GM19239 (cell line): ENCODE results near the gene B3GALT6.

ENCODE experiments used
- DNase-seq: peaks from one replicate; pipeline ENCODE4 v3.0.0; 2011; ENCODE audit warnings: low spot score; ENCODE audit not compliant: insufficient read length
- FAIRE-seq: peaks from 2 replicates; lab custom pipeline; 2011; peaks lifted over from hg19 to GRCh38; lab: Jason Lieb, UNC

B3GALT6 gene

DNA sequence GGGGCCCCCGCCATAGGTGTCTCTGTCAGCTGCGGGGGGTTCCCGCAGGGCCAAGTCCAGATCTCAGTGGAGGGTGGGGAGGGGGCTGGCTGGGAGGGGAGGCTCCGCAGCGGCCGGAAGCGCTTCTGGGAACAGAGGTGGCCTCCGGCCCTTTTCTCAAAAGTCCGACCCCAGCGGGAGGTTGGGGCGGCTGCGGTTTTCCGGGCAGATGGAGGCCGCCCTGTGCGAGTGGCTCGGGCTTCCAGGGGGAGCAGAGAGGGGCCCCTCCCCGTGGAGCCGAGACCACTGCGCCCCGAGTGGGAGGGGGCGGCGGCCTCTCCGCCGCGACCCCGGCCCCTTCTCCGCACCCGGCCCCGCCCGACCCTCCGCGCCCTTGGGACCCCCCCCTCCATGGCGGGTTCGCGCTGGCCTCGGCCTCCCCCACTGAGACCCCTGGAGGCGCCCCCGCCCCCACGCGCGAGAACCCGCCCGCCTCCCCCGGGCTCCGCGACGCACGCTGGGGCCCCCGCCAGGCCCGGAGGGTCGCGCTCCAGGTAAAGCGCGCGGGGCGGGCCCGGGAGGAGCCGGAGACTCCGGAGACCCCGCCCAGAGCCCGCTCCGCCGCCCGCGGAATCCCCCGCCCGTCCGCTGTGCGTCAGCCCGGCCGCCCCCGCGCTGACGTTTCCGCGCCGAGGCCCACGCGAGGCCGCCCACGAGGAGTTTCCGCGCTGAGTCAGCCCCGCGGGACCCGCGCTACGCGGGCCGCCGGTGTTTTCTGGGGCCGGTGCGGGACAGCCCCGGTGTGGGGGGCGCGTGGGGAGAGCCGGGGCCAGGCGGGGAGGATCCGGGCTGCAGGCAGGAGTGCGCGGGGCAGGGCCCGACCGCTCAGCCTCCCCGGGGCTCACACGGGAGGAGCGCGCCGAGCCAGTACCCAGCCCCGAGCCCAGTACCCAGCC lies 30.9 kb upstream of the B3GALT6 start:
- FAIRE-seq: no peak
- no peak for DNase-seq

DNA sequence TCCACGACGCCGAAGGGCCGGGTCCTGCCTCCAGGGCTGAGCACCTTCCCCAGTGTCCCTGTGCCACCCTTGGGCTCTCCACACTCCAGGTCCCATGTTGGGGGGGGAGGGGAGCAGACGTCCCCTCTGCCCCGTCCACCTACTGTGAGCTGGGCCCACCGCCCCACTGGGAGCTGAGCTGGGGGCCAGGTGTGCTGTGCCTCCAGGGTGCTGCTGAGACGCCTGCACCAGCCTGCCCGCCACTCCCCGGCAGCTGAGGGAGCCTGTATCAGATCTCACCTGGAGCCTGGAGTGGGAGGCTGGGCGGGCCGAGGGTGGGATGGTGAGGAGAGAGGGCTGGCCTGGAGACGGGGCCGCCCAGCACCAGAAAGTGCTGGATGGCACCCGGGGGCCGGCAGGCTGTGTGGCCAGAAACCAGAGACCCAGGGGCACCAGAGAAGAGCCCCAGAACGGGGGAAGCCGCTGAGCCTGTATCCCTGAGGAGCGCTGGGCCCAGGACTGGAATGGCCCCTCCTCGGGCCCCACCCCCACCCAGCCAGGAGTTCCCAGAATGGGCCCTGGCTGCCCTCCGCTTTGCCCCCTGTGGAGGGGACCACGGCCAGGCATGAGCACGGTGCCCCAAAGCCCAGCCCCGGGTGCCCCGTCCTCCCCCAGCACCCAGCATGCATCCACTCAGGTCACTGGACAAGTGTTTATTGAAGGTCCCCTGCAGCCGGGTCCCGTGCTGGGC lies 29.0 kb upstream of the B3GALT6 start:
- DNase-seq: no peak
- FAIRE-seq: no peak

DNA sequence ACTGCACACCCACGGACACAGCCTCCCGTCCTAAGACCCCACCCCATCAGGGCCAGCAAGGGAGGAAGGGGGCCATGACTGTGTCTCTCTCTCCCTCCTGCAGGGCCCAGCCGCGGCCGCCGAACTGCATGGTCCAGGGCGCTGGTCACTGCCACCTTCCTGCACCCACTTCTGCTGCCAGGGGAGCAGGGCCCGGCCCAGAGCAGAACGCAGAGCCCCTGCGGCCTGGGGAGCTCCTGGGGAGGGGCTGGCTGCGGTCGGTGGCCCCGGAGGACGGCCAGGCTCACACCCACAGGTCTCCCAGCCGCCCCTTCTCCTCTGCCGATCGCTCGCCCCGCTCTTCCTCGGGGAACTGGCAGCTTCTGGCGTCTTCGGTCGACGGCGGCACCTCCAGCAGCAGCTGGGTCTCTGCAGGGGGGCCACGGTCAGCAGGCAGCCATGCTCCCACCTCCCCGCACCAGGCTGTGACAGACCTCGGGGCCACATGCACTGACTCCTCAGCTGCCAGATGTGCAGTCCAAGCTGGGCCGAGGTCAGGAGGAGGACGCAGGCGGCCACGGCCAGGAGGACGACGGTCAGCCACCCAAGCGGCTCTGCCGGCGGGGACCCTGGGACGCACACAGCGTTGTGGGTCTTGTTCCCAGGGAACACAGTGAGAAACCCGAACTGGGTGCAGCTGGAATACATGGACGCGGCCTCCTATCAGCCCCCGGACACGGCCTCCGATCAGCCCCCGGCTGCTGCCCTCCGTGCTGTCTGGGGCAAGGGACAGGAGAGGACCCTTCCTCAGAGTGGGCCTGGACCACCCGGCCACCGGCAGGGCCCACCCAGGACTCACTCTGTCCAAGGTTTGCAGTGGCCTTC lies 28.2 kb upstream of the B3GALT6 start:
- DNase-seq: no peak
- FAIRE-seq: no peak

DNA sequence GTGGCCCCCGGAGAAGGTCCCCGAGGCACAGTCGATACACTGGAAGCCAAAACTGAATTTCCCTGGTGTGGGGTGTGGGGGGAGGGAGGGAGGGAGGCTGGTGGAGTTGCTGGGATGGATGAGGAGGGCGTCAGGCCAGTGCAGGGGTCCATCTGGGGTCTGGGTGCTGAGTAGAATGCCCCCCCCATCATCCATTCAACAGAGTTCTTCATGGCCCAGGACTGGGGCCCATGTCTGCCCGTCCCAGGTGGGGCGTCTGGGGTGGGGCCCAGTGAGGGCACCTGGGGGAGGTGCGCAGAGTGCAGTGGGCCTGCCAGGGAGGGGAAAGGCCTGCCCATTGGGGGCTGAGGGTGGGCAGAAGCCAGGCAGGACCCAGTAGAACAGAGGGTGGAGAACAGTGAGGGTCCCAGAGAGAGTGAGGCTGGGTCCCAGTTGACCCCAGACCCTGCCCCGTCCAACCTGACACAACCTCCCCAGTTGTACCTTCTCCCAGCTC lies 27.6 kb upstream of the B3GALT6 start:
- no peak for DNase-seq
- no peak for FAIRE-seq

DNA sequence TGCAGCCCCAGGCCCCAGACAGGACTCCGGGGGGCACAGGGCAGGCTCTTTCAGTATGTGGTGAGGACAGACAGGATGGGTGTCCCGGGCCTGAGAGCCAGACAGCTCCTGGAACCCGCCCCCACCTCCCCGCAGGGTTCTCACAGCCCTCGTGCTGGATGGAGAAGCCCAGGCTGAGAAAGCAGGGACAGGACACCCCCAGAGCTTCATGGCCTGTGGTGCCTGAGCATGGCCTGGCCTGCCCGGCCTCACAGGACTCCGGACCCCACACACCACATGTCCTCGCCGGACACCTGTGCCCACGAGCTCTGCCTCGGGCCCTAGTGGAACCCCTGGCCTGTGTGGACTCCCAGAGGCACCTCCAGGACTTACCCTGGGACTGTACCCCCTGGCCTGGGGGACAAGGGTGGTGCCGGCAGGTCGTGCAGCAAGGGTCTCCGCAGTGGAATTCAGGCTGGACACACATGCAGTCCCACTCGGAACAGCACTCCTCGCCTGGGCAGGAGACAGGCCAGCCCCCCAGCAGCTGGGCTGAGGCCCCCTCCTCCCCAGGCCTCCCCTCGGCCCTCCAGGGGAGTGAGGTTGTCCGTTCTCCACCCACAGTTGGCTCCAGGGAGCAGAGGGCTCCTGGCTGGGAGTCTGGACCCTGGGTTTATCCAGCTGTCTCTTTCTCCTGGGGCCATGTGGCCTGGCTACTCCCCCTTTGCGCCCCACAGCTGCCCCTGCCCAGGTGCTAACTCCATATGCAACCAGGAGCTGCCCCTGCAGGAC lies 26.9 kb upstream of the B3GALT6 start:
- DNase-seq (no peak), FAIRE-seq (no peak)

DNA sequence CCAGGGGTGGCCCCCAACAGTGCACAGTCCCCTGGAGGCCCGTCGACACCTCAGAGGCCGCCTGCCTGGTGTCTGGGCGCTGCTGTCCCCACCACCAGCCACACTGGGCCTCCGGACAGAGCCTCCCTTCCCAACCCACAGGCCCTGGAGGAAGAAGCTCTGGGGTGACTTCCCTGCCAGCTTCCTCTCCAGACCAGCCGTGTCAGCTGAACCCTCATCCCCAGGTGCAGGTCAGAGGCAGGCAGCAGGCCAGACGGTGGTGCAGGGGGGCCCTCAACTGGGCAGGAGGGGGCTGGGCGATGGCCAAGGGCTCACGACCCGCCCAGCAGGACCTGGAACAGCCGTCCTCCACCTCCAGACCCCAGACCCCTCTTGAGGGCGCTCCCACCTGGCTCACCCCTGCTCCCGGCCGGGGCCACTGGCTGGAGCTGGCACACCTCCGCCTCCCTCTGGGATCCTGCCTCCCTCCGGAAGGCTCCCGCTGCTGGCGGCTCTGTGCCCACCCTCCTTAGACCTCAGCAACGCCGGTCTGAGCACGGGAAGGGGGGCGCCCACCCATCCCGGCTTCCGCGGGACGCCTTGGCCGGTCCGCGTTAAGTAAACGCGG lies 26.2 kb upstream of the B3GALT6 start:
- FAIRE-seq (no peak), DNase-seq (no peak)

DNA sequence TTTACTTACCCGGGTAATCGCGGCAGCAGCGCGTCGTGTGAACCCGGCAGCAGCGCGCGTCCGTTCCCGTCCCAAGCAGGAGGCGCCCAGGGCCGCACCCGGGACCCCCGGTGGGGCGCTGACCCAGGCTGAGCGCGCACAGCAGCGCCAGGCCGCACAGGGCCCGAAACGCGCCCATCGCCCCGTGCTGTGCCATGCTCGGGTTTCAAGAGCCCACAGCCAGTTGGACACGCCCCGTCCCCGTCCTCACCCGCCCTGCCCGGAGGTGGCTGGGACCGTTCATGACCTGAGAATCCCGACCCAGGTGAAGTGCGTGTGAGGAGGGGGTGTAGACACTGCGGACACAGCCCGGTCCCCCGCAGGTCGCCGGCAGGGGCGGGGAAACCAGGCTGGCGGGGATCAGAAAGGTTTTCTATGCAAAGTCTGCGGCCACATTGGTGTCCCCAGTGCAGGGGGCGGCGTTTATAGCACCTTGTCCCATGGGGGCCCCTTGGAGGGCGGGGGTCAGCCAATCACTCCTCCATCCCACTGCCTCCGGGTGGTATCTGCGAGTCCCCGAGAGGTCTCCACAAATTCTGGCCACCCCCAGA lies 25.6 kb upstream of the B3GALT6 start, which contains the start of gene TNFRSF18:
Gene TNFRSF18, minus strand, starts transcription at position 217 of the 590 bp plus-strand sequence. Its CDS starts 21 bp downstream, at position 196.
- FAIRE-seq (no peak), DNase-seq (no peak)

DNA sequence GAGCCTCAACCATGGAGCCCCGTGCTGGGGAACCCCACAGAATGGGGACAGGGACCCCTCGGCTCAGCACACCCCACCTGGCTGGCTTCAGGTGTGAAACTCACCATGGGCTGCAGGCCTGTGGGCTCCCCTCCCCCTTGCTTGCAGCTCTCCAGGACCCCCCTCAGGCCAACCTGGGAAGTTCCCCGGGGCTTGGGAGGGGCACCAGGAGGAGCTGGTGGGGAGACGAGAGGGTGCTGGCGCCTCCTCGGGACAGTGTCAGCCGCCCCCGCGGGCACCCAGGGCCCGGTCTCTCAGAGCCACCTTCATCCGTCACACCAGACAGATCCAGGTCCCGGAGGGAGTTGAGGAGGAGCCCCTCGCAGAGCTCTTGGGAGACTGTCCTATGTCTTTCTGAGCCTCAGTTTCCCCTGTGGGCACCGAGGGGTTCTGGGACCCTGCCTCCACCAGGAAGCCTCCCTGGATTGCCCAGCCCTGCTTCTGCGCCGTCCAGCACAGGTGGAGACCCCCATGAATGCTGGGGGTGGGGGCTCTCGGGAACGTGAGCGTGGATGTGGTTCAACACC lies 25.0 kb upstream of the B3GALT6 start:
- no peak for FAIRE-seq
- DNase-seq: no peak

DNA sequence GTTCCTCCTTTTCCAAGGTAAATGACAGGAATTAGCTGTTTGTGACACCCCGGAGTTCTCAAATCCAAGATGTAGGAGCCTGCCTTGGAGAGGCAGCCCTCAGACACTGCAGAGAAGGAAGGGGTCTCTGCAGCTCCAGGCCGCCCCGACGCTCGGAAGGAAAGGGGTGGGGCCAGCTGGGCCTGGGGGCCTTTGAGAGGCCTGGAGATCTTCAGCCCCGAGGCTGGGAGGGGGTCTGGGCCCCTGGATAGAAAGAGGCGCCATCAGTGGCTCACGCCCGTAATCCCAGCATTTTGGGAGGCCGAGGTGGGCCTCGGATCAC lies 24.5 kb upstream of the B3GALT6 start:
- DNase-seq (no peak), FAIRE-seq (no peak)

DNA sequence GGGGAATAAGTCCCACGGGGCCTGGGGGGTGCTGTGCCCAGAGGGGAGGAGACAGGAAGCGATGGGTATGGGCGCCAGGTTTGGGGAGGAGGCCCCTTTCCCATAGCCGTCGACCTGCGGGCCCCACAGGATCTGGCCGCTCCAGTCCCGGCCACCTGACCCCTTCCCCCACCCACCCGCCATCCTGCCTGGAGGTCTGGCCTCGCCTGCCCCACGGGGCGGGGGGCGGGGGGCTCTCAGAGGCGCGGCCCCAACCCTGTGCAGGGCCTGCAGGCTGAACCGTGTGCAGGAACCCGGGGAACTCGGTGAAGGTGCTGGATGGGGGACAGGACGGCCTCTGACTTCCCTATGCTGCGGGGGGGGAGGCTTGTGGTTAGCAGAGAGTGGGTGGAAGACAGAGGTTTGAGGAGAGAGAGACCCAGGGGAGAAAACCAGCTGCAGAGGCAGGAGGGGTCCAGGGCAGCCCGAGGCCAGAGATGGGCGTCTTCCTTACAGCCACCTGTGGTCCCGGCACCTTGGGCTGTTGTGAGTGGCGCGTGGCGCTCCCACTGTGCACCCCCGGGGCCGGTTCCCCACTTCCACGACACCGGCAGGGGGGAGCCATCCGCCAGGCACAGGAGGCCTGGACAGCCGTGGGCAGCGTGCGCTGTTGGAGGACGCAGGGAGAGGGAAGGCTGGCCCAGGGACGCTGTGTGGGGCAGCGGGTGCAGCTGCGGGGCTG lies 23.2 kb upstream of the B3GALT6 start:
- FAIRE-seq: no peak
- DNase-seq: no peak

DNA sequence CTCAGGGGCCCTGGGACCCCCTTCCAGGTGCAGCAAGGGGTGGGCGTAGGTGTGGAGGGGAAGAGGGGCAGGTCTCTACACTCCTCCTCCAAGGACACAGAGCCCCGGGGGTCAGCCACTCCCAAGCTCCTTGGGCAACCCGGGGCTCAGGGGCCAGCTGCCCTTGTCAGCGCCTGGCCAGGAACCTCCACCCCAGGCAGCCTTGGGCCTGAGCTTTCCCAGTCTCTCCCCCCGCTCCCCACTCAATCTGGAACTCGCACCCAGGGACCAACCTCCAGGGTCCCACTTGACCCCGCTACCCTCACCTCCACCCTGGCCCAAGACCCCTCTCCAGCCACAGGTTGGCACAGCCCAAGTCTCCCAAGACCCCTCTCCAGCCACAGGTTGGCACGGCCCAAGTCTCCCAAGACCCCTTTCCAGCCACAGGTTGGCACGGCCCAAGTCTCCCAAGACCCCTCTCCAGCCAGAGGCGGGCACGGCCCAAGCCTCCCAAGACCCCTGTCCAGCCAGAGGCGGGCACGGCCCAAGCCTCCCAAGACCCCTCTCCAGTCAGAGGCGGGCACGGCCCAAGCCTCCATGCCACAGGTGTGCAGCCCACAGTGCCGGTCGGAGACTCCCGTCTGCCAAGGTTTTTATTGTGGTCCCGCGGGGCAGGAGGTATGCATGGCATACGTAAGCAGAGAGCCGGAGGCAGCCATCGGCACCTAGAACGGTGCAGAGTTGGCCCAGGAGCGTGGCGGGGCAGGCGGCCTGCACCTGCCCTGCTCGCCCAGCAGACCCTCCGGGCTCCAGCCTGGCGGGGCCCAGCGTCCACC lies 21.1 kb upstream of the B3GALT6 start:
- no peak for DNase-seq
- FAIRE-seq: no peak

DNA sequence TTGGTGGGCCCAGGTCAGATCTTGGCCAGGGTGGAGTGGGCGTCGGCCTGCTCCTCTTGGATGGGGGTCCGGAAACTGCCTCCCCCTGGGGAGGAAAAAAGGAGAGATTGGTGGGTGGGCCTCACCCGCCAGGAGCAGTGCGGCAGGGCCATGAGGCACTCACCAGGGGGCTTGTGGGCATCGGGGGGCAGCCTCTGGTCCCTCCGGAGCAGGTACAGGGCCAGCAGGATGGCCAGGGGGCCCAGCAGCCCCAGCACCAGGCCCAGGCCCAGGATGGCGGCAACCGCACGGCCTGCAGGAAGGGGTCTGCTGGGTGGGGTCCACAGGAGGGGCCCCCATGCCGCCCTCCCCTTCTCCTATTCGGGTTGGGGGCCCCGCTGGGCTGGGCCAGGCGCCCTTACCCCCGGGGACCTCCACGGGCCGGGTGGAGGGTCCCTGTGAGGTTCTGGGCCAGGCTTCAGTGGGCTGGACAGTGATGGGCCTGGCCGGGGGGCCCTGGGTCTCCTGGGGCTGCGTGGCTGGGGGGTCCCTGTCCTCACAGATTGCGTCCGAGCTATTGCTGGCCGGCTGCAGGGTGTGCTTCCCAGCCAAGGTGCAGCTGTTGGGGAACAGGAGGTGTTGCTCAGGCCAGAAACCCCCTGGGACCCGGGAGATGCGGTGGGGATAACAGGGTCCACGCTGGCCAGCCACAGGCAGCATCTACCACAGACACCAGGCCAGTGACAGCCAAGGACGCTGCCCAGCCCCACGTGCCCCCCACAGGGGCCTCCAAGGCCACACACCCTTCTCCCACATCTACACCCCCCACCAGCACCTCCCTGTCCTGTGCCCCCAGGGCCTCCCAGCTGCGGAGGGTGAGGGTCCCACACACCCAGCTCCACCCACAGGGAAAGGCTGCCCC lies 20.2 kb upstream of the B3GALT6 start:
- no peak for FAIRE-seq
- no peak for DNase-seq

DNA sequence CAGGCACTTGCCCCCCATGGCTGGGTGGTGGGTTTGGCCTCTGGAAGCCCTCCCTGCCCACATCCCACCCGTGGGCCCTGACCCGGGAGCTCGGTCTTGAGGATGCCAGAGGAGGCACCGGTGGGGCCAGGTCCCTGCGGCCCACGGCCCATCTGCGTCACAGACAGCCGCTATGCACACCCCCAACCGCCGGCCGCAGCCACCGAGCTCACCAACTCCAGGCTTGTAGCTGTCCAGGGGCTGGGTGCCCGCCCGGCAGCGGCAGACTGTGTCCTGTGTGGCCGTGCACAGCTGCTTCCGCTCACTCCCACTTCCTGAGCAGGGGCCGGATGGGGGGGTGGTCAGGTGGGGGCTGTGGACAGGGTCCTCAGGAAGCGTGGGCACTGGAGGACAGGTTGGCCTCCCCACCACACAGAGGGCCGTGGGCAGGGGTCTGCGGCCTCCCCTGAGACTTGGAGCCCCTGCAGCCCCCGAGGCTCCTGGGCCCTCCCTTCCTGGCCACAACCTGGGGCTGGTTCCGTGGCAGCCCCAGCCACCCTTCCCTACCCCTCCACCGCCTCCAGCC lies 19.2 kb upstream of the B3GALT6 start:
- peak; percentile 83 for FAIRE-seq

DNA sequence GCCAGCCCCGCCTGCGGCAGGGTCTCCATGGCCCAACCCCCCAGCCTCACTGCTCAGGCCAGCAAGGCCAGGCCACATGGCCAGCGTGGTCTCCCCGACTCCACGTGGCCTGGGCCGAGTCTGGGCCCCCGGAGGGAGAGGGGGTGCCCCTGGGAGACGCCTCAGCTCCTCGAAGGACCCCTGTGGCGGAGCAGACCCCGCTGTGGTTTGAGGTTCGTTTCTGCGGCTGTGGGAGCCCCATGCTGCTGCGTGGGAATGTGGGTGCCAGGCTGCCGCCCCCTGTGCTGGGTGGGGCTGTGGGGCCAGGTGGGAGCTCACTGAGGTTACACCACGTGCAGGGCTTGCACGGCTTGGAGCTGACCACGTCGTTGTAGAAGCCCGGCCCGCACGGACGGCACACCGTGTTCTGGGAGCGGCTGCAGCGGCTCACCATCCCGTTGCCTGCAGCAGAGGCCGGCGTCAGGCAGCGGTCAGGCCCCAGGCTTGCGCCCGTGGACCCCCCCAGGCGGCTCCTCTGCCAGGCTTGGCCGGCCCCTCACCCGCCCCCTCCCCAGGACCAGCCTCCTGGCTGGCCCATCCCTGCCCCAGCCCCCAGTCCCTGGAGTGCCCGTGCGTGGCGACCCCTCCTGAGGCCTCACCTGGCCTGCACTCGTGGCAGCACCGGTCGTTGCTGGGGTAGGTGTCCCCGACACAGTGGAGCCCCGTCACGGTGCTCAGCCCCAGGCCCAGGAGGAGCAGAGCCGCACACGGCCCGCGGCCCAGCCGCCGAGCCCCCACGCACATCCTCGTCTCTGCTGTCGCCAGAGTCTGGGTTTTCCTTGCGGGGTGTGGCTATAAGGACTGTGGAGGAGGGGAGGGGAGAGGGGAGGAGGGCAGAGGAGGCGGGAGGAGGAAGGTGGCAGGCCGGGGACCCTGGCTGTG lies 18.4 kb upstream of the B3GALT6 start, which contains the start of gene TNFRSF4:
Gene TNFRSF4, minus strand, starts transcription at position 809 of the 921 bp plus-strand sequence. Its CDS starts 26 bp downstream, at position 783.
- FAIRE-seq: no peak

More for the DNA sequence above, 19.2 kb upstream of the B3GALT6 start:
- DNase-seq: no peak

More for the DNA sequence above, 18.4 kb upstream of the B3GALT6 start, which contains the start of gene TNFRSF4:
- DNase-seq: no peak
